Testis (tissue), 3 donors: ENCODE data around the gene MRPS27. TPM values are rescaled to one million over a fixed set of nuclear protein-coding genes. Genes with fewer than 3 reads are reported as not detected.

Source experiments
- DNase-seq: peaks from one replicate; pipeline ENCODE4 v3.0.0-alpha.2; 2019
- H3K27ac ChIP-seq, 2 donors: fragments of 200-600 bp; sonication (generic); one replicate each; pipeline ENCODE4 v1.5.1; 2019
- H3K27me3 ChIP-seq: fragments of 200-600 bp; sonication (generic); one replicate; pipeline ENCODE4 v1.5.1; 2019
- H3K36me3 ChIP-seq: fragments of 200-600 bp; sonication (generic); one replicate; pipeline ENCODE4 v1.5.1; 2017; ENCODE audit warnings: low read depth; ENCODE audit errors: missing control alignments
- H3K4me1 ChIP-seq: fragments of 200-600 bp; sonication (generic); one replicate; pipeline ENCODE4 v1.5.1; 2019
- H3K4me3 ChIP-seq, 2 donors: fragments of 200-600 bp; sonication (generic); one replicate each; pipeline ENCODE4 v1.5.1; 2017 to 2019
- H3K9me3 ChIP-seq: fragments of 200-600 bp; sonication (generic); one replicate; pipeline ENCODE4 v1.5.1; 2017
- CTCF ChIP-seq, 3 experiments: fragments of 450-650 bp in 2 of 3; fragments of 200-600 bp in 1 of 3; sonication (generic) in 1 of 3; IDR thresholded peaks; one replicate each; pipeline ENCODE4 v1.5.1; 2016 to 2019; ENCODE audit warnings: antibody characterized with exemption in 3 of 3, mild to moderate bottlenecking in 2 of 3, moderate library complexity in 1 of 3
- POLR2A ChIP-seq: fragments of 450-650 bp; IDR thresholded peaks from one replicate; pipeline ENCODE4 v1.6.1; 2017; ENCODE audit warnings: antibody characterized with exemption, mild to moderate bottlenecking, moderate library complexity
- WGBS, 2 donors: methylation state at CpG; one replicate each; pipeline ENCODE4 v1.1.5; 2018; 5-methylcytosine and 5-hydroxymethylcytosine counted together
- intact Hi-C: fragments of 100-400 bp; cut with DNase I; formaldehyde crosslinking; loops from one replicate; pipeline ENCODE4 v1.15.1; 2023; ENCODE audit warnings: low total_unique reads
- polyA plus RNA-seq: library from polyadenylated mRNA; stranded (reverse); fragments of 350-450 nt; fragmentation: Illumina TruSeq; extraction: RNeasy Lipid Tissue Mini Kit (QIAGEN cat#74804); gene quantifications from one replicate; pipeline ENCODE4 v1.2.3, GENCODE V29; 2014; ENCODE audit warnings: low read depth, low replicate concordance; ENCODE audit not compliant: insufficient read depth
- total RNA-seq, 2 donors: library from RNA; depleted of rRNA; stranded (reverse); fragments of >200 nt; gene quantifications; one replicate each; pipeline ENCODE4 v1.2.3, GENCODE V29; 2016

MRPS27 gene
- total and polyA plus RNA-seq, 3 donors from 2014 or later: 35.7 to 42.6 (median 41.6) TPM

- no peak for DNase-seq
- Histone ChIP-seq H3K4me1 (peaks cover 8% of the 10 kb centered on the region), H3K9me3 (no peaks in the 10 kb centered on the region), H3K27ac (no peak overlapping the region), H3K27me3 (no peaks in the 10 kb centered on the region), H3K4me3 (no peak overlapping the region), H3K36me3 (no peaks in the 10 kb centered on the region)
- intact Hi-C loops: no loop called here
- 86 to 88% methylated on average over 4 of the region's 4 CpGs for WGBS, 2 donors
- no peak for TF ChIP-seq POLR2A
- TF ChIP-seq CTCF (IDR thresholded peaks at IDR 0.05): no peak
Measured at GRCh38 chr5:72364951-72365350, 44.9 kb upstream of the MRPS27 start.

GRCh38 chr5:72364171-72364570, 44.1 kb upstream of the MRPS27 start:
- DNase-seq: no peak
- H3K36me3 ChIP-seq: no peaks in the 10 kb centered on the region
- no peak overlapping the region for H3K27ac ChIP-seq
- intact Hi-C loops: no loop called here
- H3K9me3 ChIP-seq: no peaks in the 10 kb centered on the region
- H3K4me1 ChIP-seq: peaks cover 8% of the 10 kb centered on the region
- no peak overlapping the region for H3K4me3 ChIP-seq
- 89 to 93% methylated on average over 1 of the region's 1 CpG for WGBS, 2 donors
- TF ChIP-seq POLR2A: no peak
- TF ChIP-seq CTCF (IDR thresholded peaks at IDR 0.05): no peak
- no peaks in the 10 kb centered on the region for H3K27me3 ChIP-seq

DNA sequence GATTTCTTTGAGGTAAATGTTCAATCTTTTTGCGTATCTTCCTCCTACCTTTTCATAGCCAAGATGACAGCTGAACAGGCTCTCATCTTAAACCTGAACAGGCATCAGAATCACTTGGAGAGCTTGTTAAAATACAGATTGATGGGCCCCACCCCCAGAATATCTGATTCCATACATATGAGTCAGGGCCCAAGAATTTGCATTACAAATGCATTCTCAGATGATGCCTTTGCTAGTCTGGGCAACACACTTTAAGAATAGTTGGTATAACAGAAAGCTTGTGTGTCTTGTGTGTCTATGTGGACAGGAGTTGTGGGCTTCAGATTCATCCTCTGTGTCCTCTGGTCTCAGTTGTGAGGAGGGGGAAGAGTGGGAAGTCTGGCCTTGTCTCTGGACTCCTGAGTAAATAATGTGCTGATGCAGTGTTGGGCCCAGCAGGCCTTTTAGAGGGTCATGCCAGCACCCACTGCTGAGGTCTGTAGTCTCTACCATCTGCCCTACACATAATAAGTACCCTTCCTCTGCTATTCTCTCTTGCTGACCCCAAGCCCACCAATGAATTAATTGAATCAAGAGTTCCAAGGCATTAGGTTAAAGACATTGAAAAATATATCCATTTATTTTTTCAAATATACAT, 43.2 kb upstream of the MRPS27 start:
- intact Hi-C loops: no loop called here

DNA sequence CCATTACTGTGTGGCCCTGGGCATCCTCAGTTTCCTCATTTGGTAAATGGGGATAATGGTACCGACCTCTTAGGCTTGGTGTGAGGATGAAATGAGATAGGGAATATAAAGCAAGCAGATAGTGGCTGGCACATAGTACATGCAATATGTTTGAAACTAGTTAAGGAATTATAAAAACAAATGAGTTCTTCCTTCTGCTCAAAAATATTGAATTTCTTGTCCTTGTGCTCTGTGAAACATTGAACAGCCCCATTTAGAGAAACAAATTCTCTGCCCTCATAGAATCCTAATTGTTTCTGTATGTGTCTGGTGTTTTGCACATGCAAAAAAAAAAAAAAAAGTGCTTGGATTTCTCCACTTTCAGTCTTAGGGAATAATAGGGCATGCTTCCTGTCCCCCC, 39.8 kb upstream of the MRPS27 start:
- no peak overlapping the region for H3K4me3 ChIP-seq
- no peaks in the 10 kb centered on the region for H3K27me3 ChIP-seq
- no peaks in the 10 kb centered on the region for H3K9me3 ChIP-seq
- H3K36me3 ChIP-seq: no peaks in the 10 kb centered on the region
- DNase-seq: no peak
- intact Hi-C loops: no loop called here
- WGBS, 2 donors: 96 to 100% methylated on average over 1 of the region's 1 CpG
- no peaks in the 10 kb centered on the region for H3K4me1 ChIP-seq
- H3K27ac ChIP-seq: no peak overlapping the region
- TF ChIP-seq CTCF (IDR thresholded peaks at IDR 0.05) (no peak), POLR2A (no peak)

More for the DNA sequence above, 43.2 kb upstream of the MRPS27 start:
- Histone ChIP-seq H3K9me3 (no peaks in the 10 kb centered on the region), H3K27ac (no peak overlapping the region), H3K27me3 (no peaks in the 10 kb centered on the region), H3K4me1 (peaks cover 8% of the 10 kb centered on the region), H3K4me3 (no peak overlapping the region), H3K36me3 (no peaks in the 10 kb centered on the region)
- TF ChIP-seq POLR2A (no peak), CTCF (IDR thresholded peaks at IDR 0.05) (no peak)
- DNase-seq: no peak
- WGBS, 2 donors: 100% methylated on average over 1 of the region's 1 CpG

- TF ChIP-seq CTCF (IDR thresholded peaks at IDR 0.05) (no peak), POLR2A (no peak)
Measured at GRCh38 chr5:72358925-72359324, 38.9 kb upstream of the MRPS27 start.

More at GRCh38 chr5:72358925-72359324, 38.9 kb upstream of the MRPS27 start:
- Histone ChIP-seq H3K36me3 (no peaks in the 10 kb centered on the region), H3K27ac (no peak overlapping the region), H3K27me3 (no peaks in the 10 kb centered on the region), H3K9me3 (no peaks in the 10 kb centered on the region), H3K4me3 (no peak overlapping the region), H3K4me1 (no peaks in the 10 kb centered on the region)
- intact Hi-C loops: no loop called here
- DNase-seq: no peak
